H1 (cell line): ENCODE measurements around the gene SERPING1. TPM values are rescaled to one million over a fixed set of nuclear protein-coding genes. Genes with fewer than 3 reads are reported as not detected.

ENCODE experiments used
- CTCF ChIA-PET: fragments of 300-600 bp; sonication (Branson Sonifier 250); formaldehyde crosslinking; loops from one replicate; lab custom pipeline; 2021; ENCODE audit not compliant: partially characterized antibody; lab: Charles Lee
- POLR2A ChIA-PET: fragments of 300-600 bp; sonication (Branson Sonifier 250); formaldehyde crosslinking; loops from one replicate; lab custom pipeline; 2021; ENCODE audit warnings: inconsistent platforms; ENCODE audit not compliant: partially characterized antibody; lab: Charles Lee
- DNase-seq, 2 experiments: peaks; one replicate each; pipeline versions ENCODE4 v3.0.0 to v3.0.0-alpha.2; 2010 to 2022; ENCODE audit warnings: low spot score in 2 of 2, low read depth in 1 of 2, mixed read lengths in 1 of 2
- FAIRE-seq: peaks from 2 replicates; lab custom pipeline; 2011; peaks lifted over from hg19 to GRCh38; lab: Jason Lieb, UNC
- H2AFZ ChIP-seq: 2 replicates; pipeline ENCODE4 v1.8.1; 2012; ENCODE audit warnings: low read length, inconsistent platforms
- H2AK5ac ChIP-seq: 2 replicates; pipeline ENCODE4 v1.6.1; 2013; ENCODE audit warnings: low read depth, low read length
- H2BK120ac ChIP-seq: replicated peaks from 2 replicates; pipeline ENCODE3; 2013; ENCODE audit warnings: low read depth, low read length, inconsistent platforms
- H2BK12ac ChIP-seq: 2 replicates; pipeline ENCODE4 v1.6.1; 2013; ENCODE audit warnings: low read depth, low read length
- H2BK15ac ChIP-seq: 2 replicates; pipeline ENCODE4 v1.6.1; 2013; ENCODE audit warnings: low read length
- H2BK20ac ChIP-seq: 2 replicates; pipeline ENCODE4 v1.6.1; 2013; ENCODE audit warnings: low read length
- H2BK5ac ChIP-seq: 2 replicates; pipeline ENCODE4 v1.6.1; 2013; ENCODE audit warnings: low read depth, low read length
- H3K14ac ChIP-seq: 2 replicates; pipeline ENCODE4 v1.6.1; 2013; ENCODE audit warnings: inconsistent platforms; ENCODE audit not compliant: insufficient read length
- H3K18ac ChIP-seq: 2 replicates; pipeline ENCODE4 v1.6.1; 2013; ENCODE audit warnings: low read length; ENCODE audit errors: extremely low read depth
- H3K23ac ChIP-seq: 2 replicates; pipeline ENCODE4 v1.6.1; 2013; ENCODE audit warnings: inconsistent platforms; ENCODE audit not compliant: insufficient read length
- H3K23me2 ChIP-seq: 2 replicates; pipeline ENCODE4 v1.6.1; 2013; ENCODE audit warnings: low read depth, low read length
- H3K27ac ChIP-seq: 2 replicates; pipeline ENCODE4 v1.6.1; 2011; ENCODE audit warnings: low read depth, low read length, inconsistent platforms
- H3K27me3 ChIP-seq, 4 experiments: replicated peaks in 1 of 4; 1 replicate in 1 of 4; 2 replicates in 3 of 4; pipeline versions ENCODE4 v1.6.1 to v1.8.1; 2011 to 2013; ENCODE audit warnings: low read length in 3 of 4, mild to moderate bottlenecking in 3 of 4, inconsistent platforms in 2 of 4, mixed read lengths in 2 of 4, moderate library complexity in 1 of 4; ENCODE audit not compliant: control insufficient read depth in 3 of 4, insufficient read depth in 3 of 4; ENCODE audit errors: extremely low read depth in 1 of 4
- H3K36me3 ChIP-seq, 4 experiments: 2 replicates each; pipeline versions ENCODE4 v1.6.1 to v1.8.1; 2011 to 2013; ENCODE audit warnings: mild to moderate bottlenecking in 4 of 4, low read length in 3 of 4, moderate library complexity in 2 of 4, control low read depth in 1 of 4, inconsistent platforms in 1 of 4; ENCODE audit not compliant: insufficient read depth in 4 of 4, control insufficient read depth in 2 of 4
- H3K4ac ChIP-seq: replicated peaks from 2 replicates; pipeline ENCODE3; 2013; ENCODE audit warnings: low read length, low read depth, mixed read lengths, inconsistent platforms; ENCODE audit not compliant: insufficient read length
- H3K4me1 ChIP-seq, 4 experiments: replicated peaks in 1 of 4; 1 replicate in 1 of 4; 2 replicates in 3 of 4; pipeline versions ENCODE4 v1.6.1 to v1.8.1; 2011 to 2013; ENCODE audit warnings: low read length in 3 of 4, inconsistent platforms in 2 of 4, mixed read lengths in 1 of 4; ENCODE audit not compliant: insufficient read depth in 4 of 4, control insufficient read depth in 3 of 4
- H3K4me2 ChIP-seq, 2 experiments: 2 replicates each; pipeline versions ENCODE4 v1.6.1 to v1.8.1; 2011 to 2013; ENCODE audit warnings: low read depth in 2 of 2, low read length in 2 of 2, control low read depth in 1 of 2, inconsistent platforms in 1 of 2, mild to moderate bottlenecking in 1 of 2; ENCODE audit not compliant: insufficient read depth in 1 of 2
- H3K4me3 ChIP-seq, 4 experiments: fragments of 200-600, 300-600 bp in 1 of 4; sonication (generic), shearing (Covaris generic), sonication (Bioruptor Twin) in 1 of 4; 2 replicates each; pipeline versions ENCODE4 v1.5.1 to v1.8.1; 2011 to 2016; ENCODE audit warnings: low read length in 4 of 4, low read depth in 3 of 4, control low read depth in 2 of 4, inconsistent platforms in 2 of 4, mild to moderate bottlenecking in 2 of 4, mixed read lengths in 1 of 4, moderate library complexity in 1 of 4; ENCODE audit not compliant: insufficient read depth in 2 of 4; ENCODE audit errors: extremely low read depth in 1 of 4
- H3K56ac ChIP-seq: replicated peaks from 2 replicates; pipeline ENCODE3; 2013; ENCODE audit warnings: low read depth, mild to moderate bottlenecking, mixed read lengths, low read length, inconsistent platforms; ENCODE audit not compliant: insufficient read length
- H3K79me1 ChIP-seq: 2 replicates; pipeline ENCODE4 v1.6.1; 2013; ENCODE audit warnings: low read depth, low read length, control low read depth
- H3K79me2 ChIP-seq, 2 experiments: 2 replicates each; pipeline versions ENCODE4 v1.6.1 to v1.8.1; 2012 to 2013; ENCODE audit warnings: low read length in 2 of 2, mild to moderate bottlenecking in 2 of 2, inconsistent platforms in 1 of 2; ENCODE audit not compliant: insufficient read depth in 2 of 2, control insufficient read depth in 1 of 2
- H3K9ac ChIP-seq, 4 experiments: replicated peaks in 1 of 4; 1 replicate in 1 of 4; 2 replicates in 3 of 4; pipeline versions ENCODE4 v1.6.1 to v1.8.1; 2011 to 2013; ENCODE audit warnings: low read depth in 3 of 4, low read length in 3 of 4, control low read depth in 2 of 4, mild to moderate bottlenecking in 2 of 4, moderate library complexity in 2 of 4, inconsistent platforms in 1 of 4; ENCODE audit errors: extremely low read depth in 1 of 4
- H3K9me3 ChIP-seq, 2 experiments: 2 replicates each; pipeline versions ENCODE4 v1.6.1 to v1.8.1; 2012 to 2013; ENCODE audit warnings: mild to moderate bottlenecking in 2 of 2, moderate library complexity in 2 of 2, control low read depth in 1 of 2, inconsistent platforms in 1 of 2, low read depth in 1 of 2, low read length in 1 of 2, mixed read lengths in 1 of 2; ENCODE audit not compliant: insufficient read depth in 2 of 2
- H4K20me1 ChIP-seq, 2 experiments: replicated peaks in 1 of 2; 2 replicates each; pipeline versions ENCODE3 to v1.8.1; 2011 to 2013; ENCODE audit warnings: inconsistent platforms in 2 of 2, low read length in 2 of 2, mild to moderate bottlenecking in 1 of 2; ENCODE audit not compliant: insufficient read depth in 2 of 2, control insufficient read depth in 1 of 2
- H4K5ac ChIP-seq: 2 replicates; pipeline ENCODE4 v1.6.1; 2013; ENCODE audit warnings: low read length, low read depth, mixed read lengths, inconsistent platforms; ENCODE audit not compliant: insufficient read length
- H4K8ac ChIP-seq: 2 replicates; pipeline ENCODE4 v1.8.0; 2013; ENCODE audit warnings: mild to moderate bottlenecking, moderate library complexity, low read length, inconsistent platforms; ENCODE audit not compliant: insufficient read depth; ENCODE audit errors: extremely low read depth
- H4K91ac ChIP-seq: replicated peaks from 2 replicates; pipeline ENCODE3; 2013; ENCODE audit warnings: low read length, mixed read lengths, inconsistent platforms; ENCODE audit not compliant: insufficient read length
- ASH2L ChIP-seq: fragments of 200-600, 300-600 bp; sonication (generic); IDR thresholded peaks from one replicate; pipeline ENCODE4 v1.7.1; 2017; ENCODE audit warnings: low read length
- BRCA1 ChIP-seq: IDR thresholded peaks from 2 replicates; pipeline ENCODE4 v1.6.1; 2012; ENCODE audit warnings: low read depth, low read length, improper control_type of control experiment
- CTBP2 ChIP-seq: IDR thresholded peaks from 2 replicates; pipeline ENCODE4 v1.7.0; 2011; ENCODE audit warnings: borderline replicate concordance, mild to moderate bottlenecking, moderate library complexity, mixed read lengths, low read length; ENCODE audit not compliant: insufficient read depth, insufficient read length
- GTF2F1 ChIP-seq: IDR thresholded peaks from 2 replicates; pipeline ENCODE4 v1.6.1; 2012; ENCODE audit warnings: low read depth, low read length, improper control_type of control experiment, borderline replicate concordance
- NANOG ChIP-seq: IDR thresholded peaks from 2 replicates; pipeline ENCODE4 v1.6.1; 2011; ENCODE audit warnings: low read length, low read depth, mild to moderate bottlenecking, inconsistent platforms; ENCODE audit not compliant: insufficient read depth, poor library complexity, severe bottlenecking
- RBBP5 ChIP-seq: IDR thresholded peaks from 2 replicates; pipeline ENCODE4 v1.7.1; 2012; ENCODE audit warnings: low read depth, mild to moderate bottlenecking, inconsistent platforms, low read length, moderate library complexity, borderline replicate concordance
- WGBS, 2 experiments: shearing (Covaris generic) in 1 of 2; methylation state at CpG; one replicate each; pipeline versions ENCODE4 v1.1.6 to v1.1.7; 2013 to 2015; ENCODE audit warnings: low lambda C conversion rate in 2 of 2, mixed read lengths in 2 of 2, inconsistent platforms in 1 of 2, low coverage in 1 of 2, missing lambda C conversion rate in 1 of 2; ENCODE audit not compliant: insufficient replicate concordance in 2 of 2, insufficient coverage in 1 of 2, insufficient read length in 1 of 2; ENCODE audit errors: extremely low coverage in 1 of 2, missing lambda C conversion rate in 1 of 2; 5-methylcytosine and 5-hydroxymethylcytosine counted together
- polyA plus RNA-seq, 7 experiments: library from polyadenylated mRNA; depleted of rRNA in 3 of 7; stranded (reverse) in 5 of 7; unstranded in 2 of 7; fragments of >200 nt in 5 of 7; fragments of 200-250 nt in 2 of 7; gene quantifications; 1 replicate in 5 of 7; 2 replicates in 1 of 7; 4 replicates in 1 of 7; pipeline versions ENCODE4 v1.2.1 to v1.2.3, GENCODE V29; 2011 to 2013; ENCODE audit warnings: missing spikeins in 2 of 7, mixed read lengths in 2 of 7
- total RNA-seq: library from RNA; stranded (reverse); fragmentation: NEBNext Ultra II Directional; extraction: Animal tissue kit (Norgen Biotek cat#: 25700); gene quantifications from 2 replicates; pipeline ENCODE4 v1.2.1, GENCODE V29; 2021
- TF ChIP-seq, protein P1 (sequence below): IDR thresholded peaks from 2 replicates; pipeline ENCODE4 v1.6.1; 2012; ENCODE audit warnings: low read length, inconsistent platforms

Gene SERPING1
- total and polyA plus RNA-seq, 2 of the 8 experiments (the other 6 are each of a cell fraction or from before 2014, with no cell fraction given), result 50.9 to 54.8 TPM

DNA sequence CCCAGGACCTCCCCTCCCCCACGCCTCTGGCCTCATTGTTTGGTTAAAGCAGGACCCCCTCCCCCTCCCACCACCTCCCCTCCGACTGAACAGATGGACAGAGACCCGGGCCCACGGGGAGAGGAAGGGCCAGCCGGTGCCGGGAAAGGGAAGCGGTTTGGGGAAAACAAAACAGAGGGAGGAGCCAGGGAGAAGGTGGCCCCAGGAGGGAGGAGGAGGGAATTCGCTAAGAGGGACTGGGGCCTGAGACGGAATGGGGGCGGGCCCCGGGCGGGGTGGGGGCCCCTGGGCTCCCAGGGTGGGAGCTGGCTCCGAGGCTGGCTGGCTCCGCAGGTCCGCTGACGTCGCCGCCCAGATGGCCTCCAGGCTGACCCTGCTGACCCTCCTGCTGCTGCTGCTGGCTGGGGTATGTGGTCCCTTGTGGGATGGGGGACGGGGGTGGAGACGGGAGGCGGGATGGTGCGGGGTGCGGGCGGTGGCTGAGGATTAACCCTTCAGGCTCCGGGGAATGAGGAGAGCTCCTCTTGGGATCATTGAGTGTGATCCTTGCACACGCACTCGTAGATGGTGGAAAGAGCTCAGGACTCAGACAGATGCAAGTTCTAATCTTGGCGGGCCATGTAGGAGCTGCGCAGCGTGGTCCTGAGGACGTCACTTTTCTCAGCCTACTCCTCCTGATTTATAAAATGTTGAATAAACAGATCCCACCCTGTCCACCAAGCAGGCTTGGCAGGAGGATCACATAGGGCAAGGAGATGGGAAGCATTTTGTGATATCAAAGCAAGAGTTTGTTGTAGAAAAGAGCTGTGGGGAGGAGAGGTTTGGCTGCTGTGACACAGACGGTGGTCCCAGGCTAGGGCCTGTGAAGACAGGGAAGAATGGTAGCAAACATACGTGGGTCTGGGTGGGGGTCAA, 688 bp downstream of the SERPING1 start:
- H3K4me2 ChIP-seq, result peak overlapping the region; percentile 76 to 91
- peak overlapping the region; percentile 60; the same call in 1 of the 2 replicates for H2AFZ ChIP-seq
- no peak overlapping the region for H3K14ac ChIP-seq
- H3K27me3 ChIP-seq, result no peaks in the 10 kb centered on the region
- H4K5ac ChIP-seq, result peak overlapping the region; percentile 20
- peak overlapping the region; percentile 90; the same call in 1 of the 2 replicates for H2BK5ac ChIP-seq
- H3K18ac ChIP-seq, result peak overlapping the region; percentile 95
- H2BK12ac ChIP-seq, result peak overlapping the region; percentile 9
- CTCF ChIA-PET, result interaction anchor here (0.8 to 20.2 kb wide), 8 partner anchors 9 to 140 kb away, joined by 3 to 286 read pairs (median 6); partner anchors contain the start of gene UBE2L6
- peak overlapping the region; percentile 41 to 64 (median 54) for H3K4me3 ChIP-seq
- no peaks in the 10 kb centered on the region for H3K9me3 ChIP-seq
- no peaks in the 10 kb centered on the region; a peak in 3 of 4 replicates for H3K79me2 ChIP-seq
- H3K27ac ChIP-seq, result peak overlapping the region; percentile 68; the same call in 1 of the 2 replicates
- WGBS, 2 experiments, result 8% methylated on average over 19 of the region's 33 CpGs; no CpG with 5 or more reads in 1 of the 2 experiments
- no peaks in the 10 kb centered on the region for H4K20me1 ChIP-seq
- POLR2A ChIA-PET, result interaction anchor here (0.6 to 51.1 kb wide), 15 partner anchors 10 to 274 kb away, joined by 3 to 1546 read pairs (median 5); partner anchors contain the start of genes CLP1, SLC43A1, TNKS1BP1 and UBE2L6
- no peak overlapping the region for H2AK5ac ChIP-seq
- H3K4me1 ChIP-seq, result peaks cover 7 to 17% (median 11%) of the 10 kb centered on the region in 4 experiments
- H4K91ac ChIP-seq, result peak overlapping the region; percentile 83
- peaks cover 0 to 2% (median 0%) of the 10 kb centered on the region in 4 experiments; a peak in 1 of 8 replicates for H3K36me3 ChIP-seq
- FAIRE-seq, result peak; percentile 66
- peak overlapping the region; percentile 63 for H3K4ac ChIP-seq
- peak overlapping the region; percentile 88 for H2BK20ac ChIP-seq
- peak; percentile 75 to 87 for DNase-seq
- no peak overlapping the region for H3K23ac ChIP-seq
- H3K23me2 ChIP-seq, result peaks cover 7% of the 10 kb centered on the region
- peak overlapping the region in 3 of 4 experiments; percentile 45 to 56 (median 53); a peak in 5 of 7 replicates for H3K9ac ChIP-seq
- H2BK15ac ChIP-seq, result peak overlapping the region; percentile 89
- no peak overlapping the region for H3K56ac ChIP-seq
- no peaks in the 10 kb centered on the region for H3K79me1 ChIP-seq
- peak overlapping the region; percentile 93; the same call in 1 of the 2 replicates for H4K8ac ChIP-seq
- peak overlapping the region; percentile 68 for H2BK120ac ChIP-seq
- TF ChIP-seq ASH2L (peak; percentile 70), NANOG (no peak), GTF2F1 (no peak), RBBP5 (no peak), BRCA1 (no peak), CTBP2 (no peak)
- TF ChIP-seq, protein P1, sequence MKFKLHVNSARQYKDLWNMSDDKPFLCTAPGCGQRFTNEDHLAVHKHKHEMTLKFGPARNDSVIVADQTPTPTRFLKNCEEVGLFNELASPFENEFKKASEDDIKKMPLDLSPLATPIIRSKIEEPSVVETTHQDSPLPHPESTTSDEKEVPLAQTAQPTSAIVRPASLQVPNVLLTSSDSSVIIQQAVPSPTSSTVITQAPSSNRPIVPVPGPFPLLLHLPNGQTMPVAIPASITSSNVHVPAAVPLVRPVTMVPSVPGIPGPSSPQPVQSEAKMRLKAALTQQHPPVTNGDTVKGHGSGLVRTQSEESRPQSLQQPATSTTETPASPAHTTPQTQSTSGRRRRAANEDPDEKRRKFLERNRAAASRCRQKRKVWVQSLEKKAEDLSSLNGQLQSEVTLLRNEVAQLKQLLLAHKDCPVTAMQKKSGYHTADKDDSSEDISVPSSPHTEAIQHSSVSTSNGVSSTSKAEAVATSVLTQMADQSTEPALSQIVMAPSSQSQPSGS, result no peak
